GM18868 (cell line): ENCODE data around the gene PROX2.

Source experiments
- ATAC-seq: cut with Tn5 transposase; IDR thresholded peaks from one replicate; pipeline ENCODE4 v1.9.1; 2021; ENCODE audit warnings: mild to moderate bottlenecking, moderate library complexity; ENCODE audit not compliant: unreplicated experiment

The PROX2 gene, protein sequence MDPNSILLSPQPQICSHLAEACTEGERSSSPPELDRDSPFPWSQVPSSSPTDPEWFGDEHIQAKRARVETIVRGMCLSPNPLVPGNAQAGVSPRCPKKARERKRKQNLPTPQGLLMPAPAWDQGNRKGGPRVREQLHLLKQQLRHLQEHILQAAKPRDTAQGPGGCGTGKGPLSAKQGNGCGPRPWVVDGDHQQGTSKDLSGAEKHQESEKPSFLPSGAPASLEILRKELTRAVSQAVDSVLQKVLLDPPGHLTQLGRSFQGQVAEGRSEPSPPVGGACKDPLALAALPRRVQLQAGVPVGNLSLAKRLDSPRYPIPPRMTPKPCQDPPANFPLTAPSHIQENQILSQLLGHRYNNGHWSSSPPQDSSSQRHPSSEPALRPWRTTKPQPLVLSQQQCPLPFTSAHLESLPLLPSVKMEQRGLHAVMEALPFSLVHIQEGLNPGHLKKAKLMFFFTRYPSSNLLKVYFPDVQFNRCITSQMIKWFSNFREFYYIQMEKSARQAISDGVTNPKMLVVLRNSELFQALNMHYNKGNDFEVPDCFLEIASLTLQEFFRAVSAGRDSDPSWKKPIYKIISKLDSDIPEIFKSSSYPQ

DNA sequence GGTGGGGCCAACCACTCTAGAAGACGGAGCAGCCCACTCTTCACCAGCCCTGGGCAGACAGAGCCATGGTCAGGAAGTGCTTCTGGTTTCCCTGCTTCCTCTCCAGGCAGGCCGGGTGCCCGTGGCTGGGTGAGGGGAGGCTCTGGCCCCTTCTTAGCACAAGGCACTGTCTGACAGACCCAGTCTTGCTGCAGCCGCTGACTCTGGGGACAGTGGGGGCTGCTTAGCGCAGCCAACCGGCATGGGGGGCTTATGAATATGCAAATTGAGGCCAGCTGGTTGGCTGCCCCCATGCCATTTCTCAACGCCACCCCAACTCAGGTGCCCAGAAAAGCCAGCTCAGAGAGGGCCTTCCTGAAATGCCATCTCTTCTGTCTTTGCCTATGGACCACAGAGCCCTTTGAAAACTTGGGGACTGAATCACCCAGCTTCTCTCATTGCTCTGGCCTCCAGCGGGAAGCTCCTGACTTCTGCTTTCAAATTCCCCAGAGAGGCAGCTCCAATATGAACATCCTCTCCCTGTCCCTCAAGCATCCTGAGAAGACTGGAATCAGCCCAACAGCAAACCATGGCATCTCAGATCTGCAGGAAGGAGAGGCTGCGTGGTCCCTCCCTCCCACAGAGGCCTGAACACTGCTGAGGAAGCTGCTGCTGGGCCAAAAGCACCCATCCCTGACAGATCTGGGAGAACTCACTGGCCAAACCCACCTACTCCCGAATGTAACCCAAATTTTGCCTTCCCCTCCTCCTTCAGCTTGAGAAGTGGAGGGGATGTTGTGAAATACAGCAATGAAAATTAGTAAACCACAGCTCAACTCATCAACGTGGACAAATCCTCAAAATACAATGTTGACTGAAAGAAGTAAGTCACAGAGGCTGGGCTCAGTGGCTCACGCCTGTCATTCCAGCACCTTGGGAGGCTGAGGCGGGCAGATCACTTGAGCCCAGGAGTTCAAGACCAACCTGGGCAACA, at the start of gene PROX2:
TSS of gene PROX2 (minus strand) at position 205 of the 973 bp plus-strand sequence. CDS start 12,311 bp downstream, outside the sequence.
- no peak for ATAC-seq

DNA sequence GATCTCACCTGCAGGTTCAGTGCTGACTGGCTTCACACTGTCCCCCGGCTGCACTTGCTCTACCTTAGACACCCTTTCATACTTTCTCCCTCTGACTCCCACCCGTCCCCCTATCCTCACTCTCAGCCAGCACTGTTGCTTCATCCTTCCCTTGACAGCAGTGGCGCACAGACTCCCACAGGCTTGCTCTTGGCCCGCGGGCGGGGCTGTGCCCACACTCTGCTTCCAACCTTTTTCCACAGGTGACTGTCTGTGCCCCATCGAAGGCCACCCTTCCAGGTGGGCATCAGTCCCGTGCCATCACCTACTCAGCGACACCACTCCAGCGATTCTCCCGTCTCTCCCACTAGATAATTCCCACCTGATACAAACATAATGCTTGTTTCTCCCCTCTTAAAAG, 48.1 kb upstream of the PROX2 start:
- ATAC-seq = no peak

DNA sequence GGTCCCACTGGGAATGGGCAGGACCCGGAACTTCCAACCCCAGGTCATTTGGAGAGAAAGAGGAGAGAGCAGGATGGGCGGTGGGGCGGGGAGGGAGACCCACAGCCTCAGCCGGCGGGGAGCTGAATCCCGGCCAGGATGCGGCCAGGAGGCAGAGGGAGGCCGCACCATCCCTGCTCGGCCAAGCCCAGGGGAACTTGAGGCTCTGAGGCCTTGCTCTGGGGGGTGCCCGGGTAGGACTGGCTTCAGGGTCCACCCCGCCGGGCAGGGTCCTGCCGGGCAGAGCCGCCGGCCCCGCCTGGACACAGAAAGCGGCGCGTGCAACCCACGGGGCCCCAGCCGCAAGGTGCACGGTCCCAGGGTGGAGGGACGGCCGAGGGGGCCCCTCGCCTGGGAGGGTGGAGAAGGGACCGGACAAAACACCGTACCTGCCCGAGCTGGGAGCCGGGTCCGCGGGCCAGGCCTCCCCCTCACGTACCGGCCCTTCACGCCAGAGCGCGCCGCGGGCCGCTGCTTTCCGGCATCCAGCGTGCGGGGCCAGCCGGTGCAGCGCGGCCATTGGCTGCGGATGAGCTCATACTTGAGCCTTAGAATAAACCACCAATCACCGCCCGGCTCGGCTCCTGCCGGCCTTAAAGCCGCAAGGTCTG, 46.9 kb upstream of the PROX2 start, which contains the start of gene RPS6KL1:
TSS of gene RPS6KL1 (minus strand) at position 509 of the 650 bp plus-strand sequence. CDS start 1,719 bp downstream, outside the sequence.
- peak; percentile 89 for ATAC-seq

DNA sequence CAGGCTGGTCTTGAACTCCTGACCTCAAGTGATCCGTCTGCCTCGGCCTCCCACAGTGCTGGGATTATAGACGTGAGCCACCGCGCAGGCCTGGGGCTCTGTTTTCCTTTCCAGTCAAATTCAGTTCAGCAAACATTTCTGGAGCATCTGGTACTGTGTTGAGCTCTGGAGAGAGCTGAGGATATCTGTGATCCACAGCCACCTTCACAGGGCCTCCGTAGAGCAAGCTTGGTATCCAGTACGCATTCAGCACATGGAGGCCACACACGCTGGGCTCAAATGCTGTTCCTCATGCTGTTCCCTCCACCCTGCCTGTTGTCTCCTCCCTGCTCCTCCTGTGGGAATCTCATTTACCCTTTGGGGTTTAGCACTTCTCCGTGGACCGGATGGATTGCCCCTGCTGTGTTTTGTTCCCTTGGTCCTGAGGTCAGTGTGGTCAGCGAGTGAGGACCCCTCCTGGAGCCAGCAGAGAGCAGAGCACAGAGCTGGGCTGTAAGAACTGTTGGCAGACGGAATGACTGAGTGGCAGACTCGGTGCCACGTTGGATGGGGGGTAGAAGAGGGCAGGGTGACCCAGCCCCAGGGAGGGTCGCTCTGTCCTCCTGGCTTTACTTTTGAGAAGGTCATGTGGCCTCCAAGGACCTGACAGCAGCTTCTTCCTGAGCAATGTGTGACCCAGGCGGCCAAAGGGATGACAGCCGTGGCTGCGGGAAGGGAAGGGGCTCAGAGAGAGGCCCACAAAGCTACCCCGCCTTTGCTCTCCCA, 46.2 kb upstream of the PROX2 start:
- ATAC-seq = no peak

DNA sequence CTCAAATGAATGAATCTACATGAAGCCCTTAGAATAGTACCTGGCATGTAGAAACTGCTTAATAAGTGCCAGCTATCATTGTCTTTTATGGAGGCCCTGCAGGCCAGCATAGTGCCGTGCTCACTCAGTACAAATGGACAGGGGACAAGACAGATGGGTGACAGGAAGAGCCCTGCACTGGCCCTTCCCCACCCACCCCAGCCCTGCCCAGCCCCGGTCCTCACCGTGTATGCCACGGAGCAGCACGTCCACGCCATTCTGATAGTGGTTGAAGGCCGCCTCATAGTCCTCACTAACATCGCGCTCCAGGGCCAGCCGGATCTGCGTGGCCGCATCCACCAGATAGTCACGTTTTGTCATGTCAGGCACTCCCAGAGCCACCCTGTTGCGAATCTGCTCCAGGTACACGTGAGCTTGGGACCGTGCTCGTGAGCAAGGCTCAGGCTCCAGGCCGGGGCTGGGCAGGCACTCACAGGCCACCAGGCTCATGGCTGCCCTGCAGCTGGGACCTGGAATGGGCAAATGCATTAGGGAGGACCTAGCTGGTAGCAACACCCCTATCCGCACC, 45.2 kb upstream of the PROX2 start:
- no peak for ATAC-seq

DNA sequence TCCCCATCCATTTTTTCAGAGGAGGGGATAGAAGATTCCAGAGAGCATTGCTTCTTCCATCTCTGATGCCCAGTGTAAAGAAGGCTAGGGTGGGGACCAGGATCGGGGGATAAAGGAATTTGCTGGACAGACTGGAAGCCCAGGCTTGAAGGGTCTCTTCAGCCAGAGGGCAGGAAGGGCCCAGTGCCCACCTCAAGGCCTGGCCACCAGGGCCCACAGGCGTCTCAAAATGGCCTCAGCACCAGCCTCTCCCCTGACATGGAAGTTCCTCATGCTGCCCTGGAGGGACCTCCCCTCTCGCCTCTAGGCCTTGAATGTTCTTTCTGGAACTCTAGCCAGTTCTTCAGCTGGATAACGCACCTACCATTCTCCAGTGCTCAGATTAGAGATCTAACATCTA, 44.3 kb upstream of the PROX2 start:
- no peak for ATAC-seq

DNA sequence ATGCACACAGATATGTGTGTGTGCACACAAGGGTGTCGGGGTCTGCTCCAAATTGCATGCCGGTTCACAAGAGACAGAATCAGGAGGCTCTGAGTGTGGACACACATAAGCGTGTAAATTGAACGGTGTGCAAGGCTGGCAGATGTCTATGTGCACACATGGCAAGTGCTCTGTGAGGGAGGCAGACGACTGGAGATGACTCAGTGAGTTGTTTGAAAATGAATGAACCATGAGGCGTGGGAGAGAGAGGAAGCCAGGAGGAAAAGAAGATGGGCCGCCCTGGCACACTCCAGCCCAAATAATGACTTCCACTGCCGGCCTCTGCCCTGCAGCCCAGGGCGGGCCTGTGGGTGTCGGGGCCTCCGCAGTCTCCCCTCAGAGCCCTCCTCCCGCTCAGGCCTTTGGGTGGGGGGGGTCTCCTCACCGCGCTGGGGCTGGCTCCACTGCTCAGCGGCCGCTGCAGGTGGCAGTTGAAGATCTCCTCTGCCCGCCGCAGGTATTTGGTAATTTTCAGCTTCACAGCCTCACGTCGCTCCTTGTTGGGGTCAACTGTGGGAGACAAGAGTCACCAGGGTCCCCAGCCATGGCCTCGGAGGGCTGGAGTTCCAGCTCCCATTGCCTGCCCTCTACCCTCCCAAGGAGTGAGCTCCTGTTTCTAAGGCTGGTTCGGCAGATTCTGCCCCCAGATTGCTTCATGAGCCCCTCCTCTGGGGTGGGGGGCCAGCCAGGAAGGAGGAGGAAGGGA, 43.6 kb upstream of the PROX2 start:
- ATAC-seq = no peak

DNA sequence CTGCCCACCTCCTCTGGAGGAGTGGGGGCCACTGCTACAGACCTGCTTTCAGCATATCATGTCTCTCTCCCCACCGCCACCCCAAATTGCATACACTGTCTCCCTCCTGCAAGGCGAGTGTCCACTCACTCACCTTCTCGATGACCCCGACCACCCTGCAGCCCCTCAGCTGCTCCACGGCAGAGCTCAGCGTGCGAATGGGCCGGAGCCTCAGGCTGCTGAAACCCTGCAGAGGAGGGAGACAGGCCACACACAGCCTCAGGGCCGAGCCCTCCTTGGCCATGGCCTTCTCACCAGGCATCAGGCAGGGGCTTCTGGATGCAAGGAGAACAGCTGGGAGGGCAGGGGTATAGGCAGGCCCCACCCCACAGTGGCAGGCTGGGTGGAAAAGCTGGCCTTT, 42.4 kb upstream of the PROX2 start:
- no peak for ATAC-seq

DNA sequence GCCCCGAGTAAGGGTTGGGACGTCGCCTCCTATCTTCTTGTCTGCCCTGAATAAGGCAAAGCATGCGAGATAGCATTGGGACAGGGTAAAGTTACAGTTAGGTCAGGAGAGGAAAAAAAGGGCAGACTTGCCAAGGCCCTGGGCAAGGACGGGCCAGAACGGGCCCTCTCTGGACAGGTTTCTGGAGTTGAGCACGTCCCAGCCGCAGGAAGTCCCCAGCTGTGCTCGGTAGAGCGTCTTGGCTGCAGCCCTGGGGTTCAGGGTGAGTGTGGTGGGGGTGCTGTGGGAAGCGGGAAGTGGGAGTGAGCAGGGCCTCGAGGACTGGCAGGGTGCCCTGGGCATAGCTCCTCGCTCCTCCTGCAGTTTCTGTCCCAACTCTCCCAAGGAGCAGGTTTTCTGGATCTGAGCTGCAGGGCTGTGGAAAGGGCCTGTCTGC, 41.7 kb upstream of the PROX2 start:
- no peak for ATAC-seq

DNA sequence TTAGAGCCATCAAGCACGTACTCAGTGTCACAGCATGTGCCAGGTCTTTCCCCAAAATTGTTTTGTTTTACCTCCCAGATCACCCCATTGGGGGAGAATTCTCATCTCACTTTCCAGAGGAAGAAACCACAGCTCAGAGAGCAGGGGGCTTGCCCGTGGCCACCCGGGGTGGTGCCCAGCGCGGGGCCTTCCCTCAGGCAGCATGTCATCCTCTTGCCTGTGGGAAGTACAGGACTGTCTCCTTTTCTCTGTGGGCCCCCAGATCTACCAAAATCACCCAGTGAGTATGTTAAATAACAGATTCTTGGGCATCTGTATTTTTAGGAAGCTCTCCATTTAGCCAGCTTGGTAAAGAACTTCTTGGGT, 41.2 kb upstream of the PROX2 start:
- no peak for ATAC-seq

DNA sequence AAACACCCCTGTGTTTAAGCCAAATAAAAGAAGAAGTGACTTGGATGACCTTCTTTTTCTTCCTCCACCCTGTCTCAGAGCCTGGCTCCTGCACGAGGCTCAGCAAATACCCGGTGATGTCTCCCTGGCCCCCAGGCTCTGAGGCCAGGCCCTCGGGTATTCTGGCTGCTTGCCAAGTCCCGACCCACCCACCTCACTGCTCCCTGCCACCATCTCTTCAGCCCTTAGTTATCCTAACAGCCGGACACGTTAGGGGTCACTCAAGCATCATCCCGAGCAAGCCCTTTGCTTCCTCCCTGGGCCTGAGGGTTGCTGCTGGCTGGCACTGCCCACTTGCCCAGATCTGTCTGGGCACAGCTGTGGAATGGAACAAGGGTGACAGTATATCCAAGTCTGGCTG, 39.9 kb upstream of the PROX2 start:
- ATAC-seq = no peak

DNA sequence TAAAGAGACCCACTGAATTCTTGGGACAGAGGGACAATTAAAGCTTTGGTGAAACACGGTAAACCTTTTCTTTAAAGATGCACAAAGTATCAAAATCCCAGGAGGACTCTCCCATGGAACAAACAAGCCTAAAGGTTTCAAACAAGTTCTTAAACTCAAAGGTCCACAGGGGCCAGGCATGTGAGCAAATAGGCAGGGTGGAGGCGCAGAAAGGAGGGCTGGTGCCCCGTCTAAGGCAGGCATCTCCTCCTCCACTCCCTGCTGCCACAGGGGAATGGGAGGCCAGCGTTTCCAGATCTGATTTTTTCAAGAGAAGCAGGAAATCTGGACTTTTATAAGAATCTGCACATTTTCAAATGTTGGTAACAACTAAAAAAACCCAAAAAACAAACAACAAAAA, 39.5 kb upstream of the PROX2 start:
- ATAC-seq = no peak

DNA sequence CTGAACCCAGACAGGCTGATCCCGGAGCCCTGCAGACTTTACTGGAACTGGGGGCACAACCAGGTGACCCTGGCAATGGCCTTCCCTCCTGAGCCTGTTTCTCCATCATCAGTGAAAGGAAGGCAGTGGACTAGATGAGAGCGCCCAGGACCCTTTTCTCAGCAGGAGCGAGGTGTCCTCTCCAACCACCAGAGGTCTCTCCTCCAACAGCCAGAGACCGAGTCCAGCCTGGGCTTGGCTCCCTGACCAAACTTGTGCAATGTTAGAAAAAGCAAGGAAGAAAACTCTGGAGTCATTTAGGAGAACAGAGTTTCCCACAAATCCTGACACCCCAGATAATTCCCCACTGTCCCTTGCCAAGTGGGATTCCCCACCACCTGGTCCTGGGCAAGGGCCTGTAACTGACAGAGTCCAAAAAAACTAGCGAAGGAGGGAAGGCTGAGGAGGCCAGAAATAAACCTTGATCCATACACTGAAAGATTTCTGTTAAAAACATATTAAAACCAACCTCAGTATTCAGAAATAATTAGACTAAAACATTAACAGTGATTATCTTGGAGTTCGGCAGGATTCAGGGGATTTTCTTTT, 38.1 kb upstream of the PROX2 start:
- ATAC-seq = no peak

DNA sequence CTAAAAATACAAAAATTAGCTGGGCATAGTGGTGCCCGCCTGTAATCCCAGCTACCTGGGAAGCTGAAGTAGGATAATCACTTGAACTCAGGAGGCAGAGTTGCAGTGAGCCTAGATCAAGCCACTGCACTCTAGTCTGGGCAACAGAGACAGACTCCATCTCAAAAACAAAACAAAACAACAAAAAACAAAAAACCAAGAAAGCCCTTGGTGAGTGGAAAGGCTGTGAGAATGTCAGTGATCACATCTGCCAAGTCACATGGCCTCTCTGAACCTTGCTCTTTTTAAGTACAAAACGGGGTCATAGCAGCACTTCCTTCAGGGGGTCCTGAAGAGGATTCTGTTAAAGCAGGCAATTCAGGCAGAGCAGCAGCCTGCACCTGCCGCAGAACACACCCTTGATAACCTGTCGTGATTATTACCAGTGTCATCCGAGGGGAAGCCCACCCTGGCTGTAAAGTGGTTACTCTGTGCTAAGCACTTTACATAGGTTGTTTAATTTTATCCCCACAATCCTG, 37.5 kb upstream of the PROX2 start:
- no peak for ATAC-seq

DNA sequence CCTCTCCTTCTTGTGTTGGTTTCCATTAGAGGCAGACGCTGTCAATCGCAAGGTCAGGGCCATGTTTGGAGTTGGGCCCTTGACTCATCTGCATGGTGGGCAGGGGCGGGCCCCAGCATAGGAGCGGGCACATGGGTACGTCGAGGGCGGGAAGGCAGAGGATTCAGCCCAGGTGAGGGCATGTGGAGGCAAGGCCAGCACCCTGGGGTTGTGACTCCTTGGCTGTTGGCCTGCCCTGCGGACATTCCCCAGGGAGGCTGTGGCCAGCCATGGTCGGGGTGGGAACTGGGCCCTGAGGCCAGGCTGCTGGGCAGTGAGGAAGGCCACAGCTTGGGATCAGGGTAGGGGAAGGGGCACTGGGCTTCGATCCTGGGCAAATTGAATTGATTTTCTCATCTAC, 36.9 kb upstream of the PROX2 start:
- ATAC-seq = no peak

DNA sequence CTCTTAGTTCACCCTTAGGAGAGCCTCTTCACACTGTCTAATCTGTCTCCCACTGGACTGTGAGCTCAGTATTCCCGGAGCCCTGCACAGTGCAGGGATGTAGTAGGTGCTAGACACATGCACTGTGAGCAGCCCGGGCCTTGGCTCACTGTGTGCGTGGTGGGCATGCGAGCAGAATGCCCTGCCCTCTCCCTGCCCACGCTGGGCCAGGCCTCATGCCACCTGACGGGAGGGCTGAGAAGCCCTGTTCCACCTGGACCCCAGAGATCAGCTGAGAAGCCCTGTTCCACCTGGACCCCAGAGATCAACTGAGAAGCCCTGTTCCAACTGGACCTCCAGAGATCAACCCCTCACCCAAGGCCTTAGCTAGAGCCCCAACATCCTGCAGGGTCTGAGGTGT, 36.2 kb upstream of the PROX2 start:
- no peak for ATAC-seq

DNA sequence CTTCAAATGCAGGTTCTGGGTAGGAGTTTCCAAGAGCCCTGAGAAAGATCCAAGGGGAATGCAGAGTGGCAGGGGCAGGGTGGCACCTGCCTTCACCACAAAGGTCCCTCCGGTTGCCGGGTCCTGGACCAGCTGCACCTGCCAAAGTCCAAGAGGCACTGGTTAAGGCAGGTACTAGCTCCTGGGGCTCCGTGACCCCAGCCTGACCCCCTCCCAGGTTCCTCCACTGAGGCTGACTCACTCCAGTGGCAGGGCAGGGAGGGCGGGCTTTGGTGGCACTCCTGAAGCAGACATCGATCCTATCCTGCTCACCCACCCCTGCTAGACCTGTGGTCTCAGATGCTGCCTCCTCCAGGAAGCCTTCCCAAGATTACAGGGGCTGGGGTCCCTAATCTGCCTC, 35.8 kb upstream of the PROX2 start:
- ATAC-seq = no peak

DNA sequence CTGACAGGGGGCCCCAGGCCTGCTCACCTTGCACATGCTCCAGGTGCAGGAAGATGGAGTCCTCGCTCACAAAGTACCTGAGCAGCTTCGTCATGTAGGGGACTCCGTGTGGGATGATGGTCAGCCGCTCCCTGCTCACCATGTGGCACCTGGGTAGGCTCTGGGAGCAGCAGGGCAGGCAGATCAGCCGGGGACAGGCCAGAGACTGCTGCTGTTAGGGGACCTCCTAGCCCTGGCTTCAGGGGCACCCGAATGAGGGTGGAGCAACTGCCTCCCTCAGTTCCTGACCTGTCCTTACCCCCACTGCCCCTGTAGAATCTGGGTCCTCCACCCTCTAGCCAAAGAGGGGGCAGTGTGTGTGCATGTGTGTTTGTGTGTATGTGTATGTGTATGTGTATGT, 35.3 kb upstream of the PROX2 start:
- ATAC-seq = no peak
